NCI-H446 (cell line): Measurements from ENCODE around the gene POTEH.
"Not testable (repeated sequence)": the region's sequence is repeated elsewhere in the genome, so short reads cannot be mapped to it uniquely, and the experiment has no call there.

Source experiments
- DNase-seq, 2 experiments: peaks; one replicate each; lab custom pipeline; 2025; lab: John Stamatoyannopoulos, UW

Gene POTEH

GRCh38 chr22:15738157-15738908 lies 48.5 kb downstream of the POTEH start:
- DNase-seq, result not testable (repeated sequence)

DNA sequence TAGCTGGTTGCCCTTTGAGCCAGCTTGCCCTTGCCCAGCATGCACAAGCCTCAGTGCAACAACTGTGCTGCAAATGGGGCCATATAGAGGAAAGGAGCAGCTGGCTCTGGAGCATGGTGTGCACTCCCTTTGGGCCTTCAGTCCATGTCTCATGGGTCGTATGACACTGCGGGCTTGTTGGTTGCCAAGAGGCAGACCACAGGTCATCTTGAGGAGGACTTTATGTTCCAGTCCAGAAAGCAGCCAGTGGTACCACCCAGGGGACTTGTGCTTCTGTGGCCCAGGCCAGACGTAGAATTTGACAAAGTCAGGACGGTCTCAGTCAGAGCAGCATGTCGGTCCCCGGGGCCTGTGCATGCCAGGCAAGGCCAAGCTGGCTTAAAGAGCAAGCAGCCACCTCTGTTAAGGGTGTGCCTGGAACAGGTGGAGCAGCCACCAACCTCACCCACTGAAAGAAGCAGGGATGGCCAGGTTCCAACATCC lies 49.1 kb downstream of the POTEH start:
- not testable (repeated sequence) for DNase-seq

DNA sequence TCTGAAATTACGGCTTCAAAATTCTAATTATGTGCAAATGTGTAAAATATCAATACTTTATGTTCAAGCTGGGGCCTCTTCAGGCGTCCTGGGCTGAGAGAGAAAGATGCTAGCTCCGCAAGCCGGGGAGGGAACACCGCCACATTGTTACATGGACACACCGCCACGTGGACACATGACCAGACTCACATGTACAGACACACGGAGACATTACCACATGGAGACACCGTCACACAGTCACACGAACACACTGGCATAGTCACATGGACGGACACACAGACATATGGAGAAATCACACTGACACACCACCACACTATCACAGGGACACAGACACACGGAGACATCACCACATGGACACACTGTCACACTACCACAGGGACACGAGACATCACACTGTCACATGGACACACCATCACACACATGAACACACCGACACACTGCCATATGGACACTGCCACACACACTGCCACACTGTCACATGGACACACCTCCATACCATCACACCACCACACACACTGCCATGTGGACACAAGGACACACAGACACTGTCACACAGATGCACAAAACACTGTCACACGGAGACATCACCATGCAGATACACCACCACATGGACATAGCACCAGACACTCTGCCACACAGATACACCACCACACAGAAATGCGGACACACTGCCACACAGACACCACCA lies 58.0 kb downstream of the POTEH start:
- not testable (repeated sequence) for DNase-seq

DNA sequence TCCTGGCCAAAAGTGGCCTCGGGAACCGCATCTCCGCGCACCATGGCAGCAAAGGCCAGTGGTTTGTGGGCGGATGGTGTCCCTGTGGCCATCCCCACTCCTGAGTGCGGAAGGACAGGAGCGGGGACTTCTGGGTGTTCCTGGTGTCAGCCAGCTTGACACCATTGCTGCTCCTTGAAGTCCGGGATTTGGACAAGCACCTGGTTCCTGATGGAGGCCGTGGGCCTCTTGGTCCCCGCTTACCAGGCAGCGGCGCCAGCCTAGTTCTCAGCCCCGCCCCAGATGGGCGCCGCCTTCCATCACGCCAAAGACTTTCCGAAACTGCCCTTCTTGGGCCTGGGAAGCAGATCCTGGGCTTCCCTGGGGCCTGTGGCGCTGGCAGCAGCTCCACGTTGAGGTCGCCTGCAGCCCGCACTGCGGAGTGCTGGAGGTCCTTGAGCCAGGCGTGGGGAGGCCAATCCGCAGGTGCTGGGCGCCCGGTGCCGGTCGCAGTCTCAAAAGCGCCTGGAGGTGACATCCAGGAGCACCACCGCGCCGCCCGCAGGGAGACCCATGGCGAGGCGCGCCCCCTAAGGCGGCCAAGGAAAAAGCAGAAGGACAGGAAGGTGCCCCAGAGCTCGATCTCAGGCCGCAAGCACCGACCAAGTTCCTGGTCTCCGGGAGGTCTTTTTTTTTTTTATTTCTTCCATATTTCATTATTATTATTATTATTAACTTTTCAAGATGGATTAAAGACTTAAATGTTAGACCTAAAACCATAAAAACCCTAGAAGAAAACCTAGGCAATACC lies 59.5 kb downstream of the POTEH start:
- not testable (repeated sequence) for DNase-seq

DNA sequence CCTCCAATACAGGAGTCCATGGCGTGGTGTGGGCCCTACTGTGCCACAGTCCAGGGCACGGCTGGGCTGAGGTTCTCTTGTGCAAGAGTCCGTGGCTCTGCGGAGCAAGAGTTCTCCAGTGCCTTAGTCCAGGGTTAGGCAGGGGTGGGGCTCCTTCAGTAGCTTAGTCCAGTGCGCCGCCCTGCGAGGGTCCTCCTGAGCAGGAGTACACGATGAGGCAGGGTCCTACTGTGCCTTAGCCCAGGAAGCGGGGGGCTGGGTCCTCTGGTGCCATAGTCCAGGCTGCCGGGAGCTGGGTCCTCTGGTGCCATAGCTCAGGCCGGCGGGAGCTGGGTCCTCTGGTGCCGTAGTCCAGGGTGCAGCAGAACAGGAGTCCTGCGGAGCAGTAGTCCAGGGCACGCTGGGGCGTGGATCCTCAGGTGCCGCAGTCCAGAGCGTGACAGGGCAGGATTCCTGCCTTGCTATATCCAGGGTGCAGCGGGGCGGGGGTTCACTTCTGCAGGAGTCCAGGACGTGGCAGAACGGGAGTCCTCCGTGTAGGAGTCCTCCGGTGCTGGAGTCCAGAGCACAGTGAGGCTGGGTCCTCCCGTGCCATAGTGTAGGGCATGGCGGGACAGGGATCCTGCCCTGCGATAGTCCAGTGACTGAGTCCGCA lies 69.7 kb downstream of the POTEH start:
- not testable (repeated sequence) for DNase-seq

DNA sequence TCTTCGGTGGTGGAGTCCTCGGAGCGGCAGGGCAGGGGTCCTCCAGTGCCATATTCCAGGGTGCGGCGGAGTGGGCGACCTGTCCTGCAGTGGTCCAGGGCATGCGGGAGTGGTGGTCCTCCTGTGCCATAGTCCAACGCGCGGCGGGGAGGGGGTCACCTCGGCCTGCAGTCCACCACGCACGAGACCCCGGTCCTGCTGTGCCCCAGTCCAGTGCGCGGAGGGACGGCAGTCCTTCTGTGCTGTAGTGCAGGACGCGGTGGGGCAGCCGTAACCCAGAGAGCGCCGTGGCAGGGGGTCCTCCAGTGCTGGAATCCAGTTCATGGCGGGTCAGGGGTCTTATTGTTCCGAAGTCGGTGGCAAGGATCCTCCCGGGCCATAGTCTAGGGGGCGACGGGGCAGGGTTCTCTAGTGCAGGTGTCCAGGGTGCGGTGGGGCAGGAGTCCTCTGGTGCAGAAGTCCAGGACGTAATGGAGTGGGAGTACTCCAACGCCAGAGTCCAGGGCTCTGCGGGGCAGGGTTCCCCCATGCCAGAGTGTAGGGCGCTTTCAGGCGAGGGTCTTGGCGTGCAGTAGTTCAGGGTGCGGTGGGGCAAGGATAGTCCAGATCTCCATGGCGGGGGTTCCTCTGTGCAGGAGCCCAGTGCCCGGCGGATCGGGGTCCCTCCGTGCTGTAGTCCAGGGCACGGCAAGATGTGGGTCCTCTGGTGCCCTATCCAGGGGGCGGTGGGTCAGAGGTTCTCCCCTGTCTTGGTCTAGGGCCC lies 70.7 kb downstream of the POTEH start:
- DNase-seq, result not testable (repeated sequence)

GRCh38 chr22:15761151-15761777 lies 71.4 kb downstream of the POTEH start:
- not testable (repeated sequence) for DNase-seq

- not testable (repeated sequence) for DNase-seq
Observed at GRCh38 chr22:15763559-15763958, 73.7 kb downstream of the POTEH start.
